Neural cell (in vitro differentiated cells): ENCODE results near the gene OXLD1. TPM values are rescaled to one million over a fixed set of nuclear protein-coding genes. Genes with fewer than 3 reads are reported as not detected.
A peak's percentile ranks its signal among the peaks of the same experiment; 100 is the strongest.

Experiments
- H2AFZ ChIP-seq: fragments of 200-600, 300-800 bp; sonication (generic), shearing (Covaris generic); 2 replicates; pipeline ENCODE4 v1.6.0; 2014; ENCODE audit warnings: low read depth, mild to moderate bottlenecking, antibody characterized with exemption, low read length, moderate library complexity
- H3F3A ChIP-seq: fragments of 200-600 bp; shearing (Covaris generic); 2 replicates; pipeline ENCODE4 v1.6.1; 2016; ENCODE audit warnings: mild to moderate bottlenecking, moderate library complexity, mixed read lengths, antibody characterized with exemption, low read length; ENCODE audit not compliant: insufficient read depth, poor library complexity, severe bottlenecking
- H3K27ac ChIP-seq: fragments of 200-600, 300-800 bp; sonication (generic), shearing (Covaris generic); 2 replicates; pipeline ENCODE4 v1.5.1; 2014; ENCODE audit warnings: mild to moderate bottlenecking, low read length, moderate library complexity
- H3K27me3 ChIP-seq: fragments of 300-800, 200-600 bp; sonication (generic), shearing (Covaris generic); 2 replicates; pipeline ENCODE4 v1.6.0; 2014; ENCODE audit warnings: mild to moderate bottlenecking, low read depth, low read length, moderate library complexity; ENCODE audit not compliant: insufficient read depth
- H3K36me3 ChIP-seq: fragments of 300-800, 200-600 bp; sonication (generic), shearing (Covaris generic); 2 replicates; pipeline ENCODE4 v1.5.1; 2014; ENCODE audit warnings: mild to moderate bottlenecking, antibody characterized with exemption, low read length, moderate library complexity; ENCODE audit not compliant: insufficient read depth
- H3K4me2 ChIP-seq: fragments of 300-800, 200-600 bp; sonication (generic), shearing (Covaris generic); 2 replicates; pipeline ENCODE4 v1.6.0; 2014; ENCODE audit warnings: mild to moderate bottlenecking, low read length
- H3K4me3 ChIP-seq: fragments of 300-800, 200-600 bp; sonication (generic), shearing (Covaris generic); 2 replicates; pipeline ENCODE4 v1.5.1; 2014; ENCODE audit warnings: mild to moderate bottlenecking, low read length, moderate library complexity
- H3K79me2 ChIP-seq: fragments of 200-600 bp; shearing (Covaris generic); replicated peaks from 2 replicates; pipeline ENCODE4 v1.6.0; 2014; ENCODE audit warnings: mild to moderate bottlenecking, low read length, moderate library complexity; ENCODE audit not compliant: insufficient read depth
- H3K9ac ChIP-seq: fragments of 300-800, 200-600 bp; sonication (generic), shearing (Covaris generic); 2 replicates; pipeline ENCODE4 v1.6.1; 2016; ENCODE audit warnings: mild to moderate bottlenecking, low read length, mixed read lengths
- H3K9me2 ChIP-seq: fragments of 200-600 bp; shearing (Covaris generic); 2 replicates; pipeline ENCODE4 v1.6.1; 2016; ENCODE audit warnings: mild to moderate bottlenecking, low read length, mixed read lengths; ENCODE audit not compliant: insufficient read depth
- H3K9me3 ChIP-seq: fragments of 200-600, 300-800 bp; sonication (generic), shearing (Covaris generic); 2 replicates; pipeline ENCODE4 v1.6.1; 2016; ENCODE audit warnings: mild to moderate bottlenecking, mixed run types, low read length, moderate library complexity, mixed read lengths
- H4K20me1 ChIP-seq: fragments of 200-600 bp; shearing (Covaris generic); 2 replicates; pipeline ENCODE4 v1.6.1; 2016; ENCODE audit warnings: mild to moderate bottlenecking, mixed run types; ENCODE audit not compliant: insufficient read depth
- CTCF ChIP-seq: fragments of 450-650 bp; IDR thresholded peaks from 2 replicates; pipeline ENCODE4 v1.5.1; 2014; ENCODE audit warnings: antibody characterized with exemption, mild to moderate bottlenecking, moderate library complexity; ENCODE audit not compliant: poor library complexity, severe bottlenecking
- EP300 ChIP-seq: fragments of 450-650 bp; conservative IDR thresholded peaks from 2 replicates; pipeline ENCODE4 v1.6.1; 2014; ENCODE audit warnings: antibody characterized with exemption, mild to moderate bottlenecking, moderate library complexity; ENCODE audit not compliant: poor library complexity, severe bottlenecking
- EZH2 ChIP-seq: fragments of 200-600, 300-800 bp; shearing (Covaris generic), sonication (generic); IDR thresholded peaks from 2 replicates; pipeline ENCODE4 v1.6.1; 2014; ENCODE audit warnings: antibody characterized with exemption, low read length, borderline replicate concordance, mild to moderate bottlenecking; ENCODE audit not compliant: insufficient read depth, poor library complexity, severe bottlenecking
- MXI1 ChIP-seq: fragments of 450-650 bp; conservative IDR thresholded peaks from 2 replicates; pipeline ENCODE4 v1.6.1; 2014; ENCODE audit warnings: antibody characterized with exemption, mild to moderate bottlenecking; ENCODE audit not compliant: poor library complexity, severe bottlenecking
- POLR2AphosphoS5 ChIP-seq: IDR thresholded peaks from 2 replicates; pipeline ENCODE4 v1.6.1; 2012
- RAD21 ChIP-seq: fragments of 450-650 bp; conservative IDR thresholded peaks from 2 replicates; pipeline ENCODE4 v1.6.1; 2014; ENCODE audit warnings: antibody characterized with exemption, mild to moderate bottlenecking, moderate library complexity
- REST ChIP-seq: IDR thresholded peaks from 2 replicates; pipeline ENCODE4 v1.6.1; 2012; ENCODE audit warnings: borderline replicate concordance
- SMC3 ChIP-seq: fragments of 450-650 bp; conservative IDR thresholded peaks from 2 replicates; pipeline ENCODE4 v1.6.1; 2014; ENCODE audit warnings: antibody characterized with exemption, mild to moderate bottlenecking, moderate library complexity; ENCODE audit not compliant: poor library complexity
- TAF1 ChIP-seq: IDR thresholded peaks from 2 replicates; pipeline ENCODE4 v1.6.1; 2012; ENCODE audit warnings: low read depth
- polyA plus RNA-seq: library from polyadenylated mRNA; depleted of rRNA; stranded (reverse); fragments of >200 nt; gene quantifications from 2 replicates; pipeline ENCODE4 v1.2.3, GENCODE V29; 2014

Gene OXLD1
- polyA plus RNA-seq, 1 donor from 2014 or later: 61.0 TPM

- no peaks in the 10 kb centered on the region for H4K20me1 ChIP-seq
- H3K27ac ChIP-seq: no peak overlapping the region
- TF ChIP-seq SMC3 (no peak), CTCF (no peak), POLR2AphosphoS5 (no peak), REST (no peak), EP300 (no peak), MXI1 (no peak), EZH2 (no peak), TAF1 (no peak), RAD21 (no peak)
- no peaks in the 10 kb centered on the region for H3K27me3 ChIP-seq
- no peaks in the 10 kb centered on the region for H3K9me2 ChIP-seq
- H3K9ac ChIP-seq: no peak overlapping the region
- H3F3A ChIP-seq: no peaks in the 10 kb centered on the region
- no peaks in the 10 kb centered on the region for H3K36me3 ChIP-seq
- peaks cover 41% of the 10 kb centered on the region for H3K79me2 ChIP-seq
- H3K4me2 ChIP-seq: peak overlapping the region; percentile 81
- H3K9me3 ChIP-seq: no peaks in the 10 kb centered on the region
- no peak overlapping the region for H2AFZ ChIP-seq
- H3K4me3 ChIP-seq: peak overlapping the region; percentile 95
Measured at GRCh38 chr17:81635431-81635830, 31.0 kb downstream of the OXLD1 start.

GRCh38 chr17:81631482-81631881 lies 34.9 kb downstream of the OXLD1 start:
- no peak overlapping the region for H3K9ac ChIP-seq
- no peaks in the 10 kb centered on the region for H4K20me1 ChIP-seq
- H3F3A ChIP-seq: no peaks in the 10 kb centered on the region
- no peaks in the 10 kb centered on the region for H3K36me3 ChIP-seq
- H3K27ac ChIP-seq: no peak overlapping the region
- no peaks in the 10 kb centered on the region for H3K27me3 ChIP-seq
- H3K4me3 ChIP-seq: no peak overlapping the region
- TF ChIP-seq MXI1: no peak
- no peak for TF ChIP-seq EZH2
- TF ChIP-seq RAD21: no peak
- no peak for TF ChIP-seq POLR2AphosphoS5
- TF ChIP-seq EP300: no peak
- no peak for TF ChIP-seq TAF1
- peaks cover 40% of the 10 kb centered on the region for H3K79me2 ChIP-seq
- no peaks in the 10 kb centered on the region for H3K9me3 ChIP-seq
- no peak overlapping the region for H3K4me2 ChIP-seq
- no peaks in the 10 kb centered on the region for H3K9me2 ChIP-seq
- H2AFZ ChIP-seq: no peak overlapping the region
